Rectal smooth muscle tissue (tissue), 1 donor: ENCODE data around the gene NLGN4Y.
"Not testable (repeated sequence)": the region's sequence is repeated elsewhere in the genome, so short reads cannot be mapped to it uniquely, and the experiment has no call there.

Experiments used
- H3K27ac ChIP-seq: one replicate; pipeline ENCODE4 v1.7.0; 2013; ENCODE audit warnings: low read depth, low read length, inconsistent platforms
- H3K27me3 ChIP-seq: one replicate; pipeline ENCODE4 v1.7.0; 2013; ENCODE audit warnings: low read length; ENCODE audit not compliant: control insufficient read depth, insufficient read depth
- H3K36me3 ChIP-seq: one replicate; pipeline ENCODE4 v1.7.0; 2013; ENCODE audit warnings: low read length; ENCODE audit not compliant: control insufficient read depth, insufficient read depth
- H3K4me1 ChIP-seq: one replicate; pipeline ENCODE4 v1.7.0; 2013; ENCODE audit warnings: low read length; ENCODE audit not compliant: control insufficient read depth, insufficient read depth
- H3K4me3 ChIP-seq: one replicate; pipeline ENCODE4 v1.7.0; 2013; ENCODE audit warnings: low read length
- H3K9ac ChIP-seq: one replicate; pipeline ENCODE4 v1.7.0; 2013; ENCODE audit warnings: low read length

Gene NLGN4Y

GRCh38 chrY:14818452-14818851 is 294.1 kb downstream of the NLGN4Y start:
- H3K9ac ChIP-seq: no peak overlapping the region
- no peaks in the 10 kb centered on the region for H3K4me1 ChIP-seq
- no peak overlapping the region for H3K4me3 ChIP-seq
- no peaks in the 10 kb centered on the region for H3K27me3 ChIP-seq
- H3K27ac ChIP-seq: no peak overlapping the region
- no peaks in the 10 kb centered on the region for H3K36me3 ChIP-seq

- H3K4me1 ChIP-seq: no peaks in the 10 kb centered on the region
- no peak overlapping the region for H3K4me3 ChIP-seq
- no peaks in the 10 kb centered on the region for H3K27me3 ChIP-seq
- no peaks in the 10 kb centered on the region for H3K36me3 ChIP-seq
- no peak overlapping the region for H3K9ac ChIP-seq
- no peak overlapping the region for H3K27ac ChIP-seq
These were observed 297.9 kb downstream of the NLGN4Y start for GRCh38 chrY:14822201-14822600.

DNA sequence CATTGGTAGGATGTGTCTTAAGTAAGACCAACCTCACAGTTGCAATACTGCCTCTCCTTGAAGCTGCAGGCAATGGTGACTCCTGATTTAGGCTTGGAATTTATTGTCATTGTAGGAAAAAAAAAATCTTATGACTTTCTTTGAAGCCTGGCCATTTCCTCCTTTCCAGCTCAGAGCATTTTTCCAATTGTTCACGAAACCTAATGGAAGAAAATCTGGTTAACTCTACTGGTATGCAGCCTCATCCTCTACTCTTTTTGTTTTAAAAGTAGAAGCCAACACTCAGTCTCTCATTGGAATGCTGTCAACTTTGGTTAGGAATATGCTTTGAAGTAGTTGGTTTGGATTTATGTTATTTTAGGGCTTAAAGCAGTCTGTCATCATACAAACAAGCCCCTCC is 298.6 kb downstream of the NLGN4Y start:
- Histone ChIP-seq H3K4me1 (no peaks in the 10 kb centered on the region), H3K9ac (no peak overlapping the region), H3K36me3 (no peaks in the 10 kb centered on the region), H3K27ac (no peak overlapping the region), H3K27me3 (no peaks in the 10 kb centered on the region), H3K4me3 (no peak overlapping the region)

DNA sequence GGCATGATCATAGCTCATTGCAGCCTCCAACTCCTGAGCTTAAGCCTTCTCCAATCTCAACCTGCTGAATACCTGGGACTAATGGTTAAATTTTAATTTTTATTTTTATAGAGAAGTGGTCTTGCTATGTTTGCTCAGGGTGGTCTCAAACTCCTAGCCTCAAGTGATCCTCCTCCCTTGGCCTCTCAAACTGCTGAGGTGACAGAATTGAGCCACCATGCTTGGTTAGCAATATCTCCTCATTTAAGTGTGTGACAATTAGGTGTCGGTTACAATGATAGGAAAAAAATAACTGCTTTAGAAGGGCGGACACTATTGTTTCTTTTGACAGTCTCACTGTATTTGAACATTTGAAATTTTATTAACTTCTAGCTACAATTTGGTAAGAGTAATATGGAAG is 300.3 kb downstream of the NLGN4Y start:
- Histone ChIP-seq H3K36me3 (no peaks in the 10 kb centered on the region), H3K27me3 (no peaks in the 10 kb centered on the region), H3K27ac (no peak overlapping the region), H3K4me1 (no peaks in the 10 kb centered on the region), H3K4me3 (no peak overlapping the region), H3K9ac (no peak overlapping the region)

DNA sequence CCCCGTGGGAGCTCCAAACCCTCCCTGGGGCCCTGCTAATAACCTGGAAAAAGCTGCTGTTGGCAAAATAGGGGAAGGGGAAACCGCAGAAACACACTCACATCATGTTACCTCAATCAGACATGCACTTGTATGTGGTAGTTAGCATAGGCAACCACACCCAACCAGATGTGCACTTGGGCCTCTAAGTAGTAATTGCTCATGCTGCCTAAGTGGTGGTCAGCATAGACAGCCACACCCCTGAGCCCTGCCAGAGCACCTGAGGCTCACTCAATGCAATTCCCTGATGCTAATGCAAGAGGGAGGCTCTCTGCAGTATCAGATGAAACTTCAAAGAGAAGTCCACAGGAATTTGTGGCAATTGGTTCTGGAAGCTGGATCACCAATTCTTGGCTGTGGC is 301.4 kb downstream of the NLGN4Y start:
- Histone ChIP-seq H3K4me1 (no peaks in the 10 kb centered on the region), H3K36me3 (no peaks in the 10 kb centered on the region), H3K27me3 (no peaks in the 10 kb centered on the region), H3K4me3 (no peak overlapping the region), H3K9ac (no peak overlapping the region), H3K27ac (no peak overlapping the region)

DNA sequence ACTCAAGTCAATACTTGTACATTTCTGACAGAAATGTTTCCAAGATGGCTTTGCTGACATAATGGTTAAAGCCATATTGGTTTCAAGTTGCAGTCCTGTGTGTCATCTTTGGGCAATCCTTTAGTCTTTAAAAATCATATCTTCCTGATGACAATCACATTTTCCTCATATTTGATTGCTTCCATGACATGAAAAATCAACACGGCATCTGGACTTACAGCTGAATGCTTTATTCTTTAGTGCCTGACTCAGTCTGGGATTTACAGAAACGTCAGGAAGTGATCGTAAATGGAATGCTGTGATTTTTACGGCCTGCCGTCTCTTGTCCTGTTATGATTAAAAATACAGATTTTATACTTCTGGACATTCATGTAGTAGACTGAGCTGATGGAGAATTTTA is 304.2 kb downstream of the NLGN4Y start:
- Histone ChIP-seq H3K4me1 (no peaks in the 10 kb centered on the region), H3K27me3 (no peaks in the 10 kb centered on the region), H3K27ac (no peak overlapping the region), H3K4me3 (no peak overlapping the region), H3K36me3 (no peaks in the 10 kb centered on the region), H3K9ac (no peak overlapping the region)

DNA sequence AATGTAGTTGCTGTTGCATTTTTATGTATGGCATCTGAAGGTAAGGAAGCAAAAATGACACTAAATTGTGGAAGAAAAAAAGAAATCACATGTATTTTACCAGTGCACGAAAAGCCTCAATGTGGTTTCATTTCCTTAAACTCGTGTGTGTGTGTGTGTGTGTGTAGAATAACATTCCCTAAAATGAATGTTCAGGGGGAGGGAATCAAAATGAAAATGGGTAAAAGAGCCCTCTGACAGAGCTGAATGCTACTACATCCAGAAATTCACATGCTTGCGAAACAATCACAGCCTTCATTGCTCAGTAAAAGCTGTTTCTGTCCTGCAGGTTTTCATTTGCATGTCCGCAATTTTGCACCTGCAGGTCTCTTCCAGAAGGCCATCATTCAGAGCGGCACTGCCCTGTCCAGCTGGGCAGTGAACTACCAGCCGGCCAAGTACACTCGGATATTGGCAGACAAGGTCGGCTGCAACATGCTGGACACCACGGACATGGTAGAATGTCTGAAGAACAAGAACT is 305.1 kb downstream of the NLGN4Y start:
- Histone ChIP-seq H3K4me1 (no peaks in the 10 kb centered on the region), H3K36me3 (no peaks in the 10 kb centered on the region), H3K4me3 (no peak overlapping the region), H3K9ac (no peak overlapping the region), H3K27ac (no peak overlapping the region), H3K27me3 (no peaks in the 10 kb centered on the region)

- no peak overlapping the region for H3K27ac ChIP-seq
- no peak overlapping the region for H3K4me3 ChIP-seq
- no peaks in the 10 kb centered on the region for H3K36me3 ChIP-seq
- H3K9ac ChIP-seq: no peak overlapping the region
- H3K4me1 ChIP-seq: no peaks in the 10 kb centered on the region
- no peaks in the 10 kb centered on the region for H3K27me3 ChIP-seq
These were observed 310.1 kb downstream of the NLGN4Y start for GRCh38 chrY:14834103-14835060.

DNA sequence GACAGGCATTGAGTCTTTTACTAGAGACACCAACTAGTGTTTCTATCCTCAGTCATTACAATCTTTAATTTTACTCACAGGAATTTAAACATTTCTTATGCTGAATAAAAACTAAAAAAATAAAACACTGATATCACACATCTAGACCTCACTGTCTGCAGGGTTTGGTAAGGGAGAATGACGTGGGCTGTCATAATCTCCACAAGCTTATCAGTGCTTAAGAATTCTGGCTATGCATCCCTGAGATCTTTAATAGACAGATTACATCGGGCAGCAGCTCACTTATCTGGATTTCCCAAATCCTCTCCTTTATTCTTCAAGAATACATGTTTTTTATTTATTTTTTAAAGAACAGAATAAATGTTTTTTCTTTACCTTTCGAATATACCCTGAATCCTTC is 313.1 kb downstream of the NLGN4Y start:
- no peaks in the 10 kb centered on the region for H3K4me1 ChIP-seq
- H3K27ac ChIP-seq: no peak overlapping the region
- no peak overlapping the region for H3K4me3 ChIP-seq
- H3K36me3 ChIP-seq: no peaks in the 10 kb centered on the region
- H3K9ac ChIP-seq: no peak overlapping the region
- no peaks in the 10 kb centered on the region for H3K27me3 ChIP-seq

DNA sequence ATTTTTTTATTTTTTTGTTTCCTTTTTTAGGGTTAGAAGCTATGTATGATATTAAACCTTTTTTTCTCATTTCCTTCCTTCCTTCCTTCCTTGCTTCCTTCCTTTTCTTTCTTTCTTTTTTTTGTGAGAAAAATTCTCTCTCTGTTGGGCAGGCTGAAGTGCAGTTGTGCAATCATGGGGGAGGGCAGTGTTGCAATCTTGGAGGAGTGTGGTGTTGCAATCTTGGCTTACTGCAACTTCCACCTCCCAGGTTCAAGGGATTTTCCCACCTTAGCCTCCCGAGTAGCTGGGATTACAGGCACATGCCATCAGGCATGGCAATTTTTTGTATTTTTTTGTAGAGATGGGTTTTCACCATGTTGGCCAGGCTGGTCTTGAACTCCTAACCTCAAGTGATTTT is 326.4 kb downstream of the NLGN4Y start:
- Histone ChIP-seq H3K27ac (no peak overlapping the region), H3K9ac (no peak overlapping the region), H3K27me3 (no peaks in the 10 kb centered on the region), H3K36me3 (no peaks in the 10 kb centered on the region), H3K4me3 (no peak overlapping the region), H3K4me1 (no peaks in the 10 kb centered on the region)

GRCh38 chrY:14860448-14860847 is 336.1 kb downstream of the NLGN4Y start:
- H3K27me3 ChIP-seq: no peaks in the 10 kb centered on the region
- H3K27ac ChIP-seq: no peak overlapping the region
- H3K36me3 ChIP-seq: no peaks in the 10 kb centered on the region
- H3K4me3 ChIP-seq: no peak overlapping the region
- no peak overlapping the region for H3K9ac ChIP-seq
- H3K4me1 ChIP-seq: no peaks in the 10 kb centered on the region

- not testable (repeated sequence) for H3K4me1 ChIP-seq, H3K27ac ChIP-seq, H3K9ac ChIP-seq, H3K4me3 ChIP-seq, H3K36me3 ChIP-seq, H3K27me3 ChIP-seq
These were observed 336.7 kb downstream of the NLGN4Y start for GRCh38 chrY:14861033-14861432.

GRCh38 chrY:14871971-14872370 is 347.6 kb downstream of the NLGN4Y start:
- Histone ChIP-seq H3K9ac (no peak overlapping the region), H3K4me1 (no peaks in the 10 kb centered on the region), H3K27ac (no peak overlapping the region), H3K36me3 (no peaks in the 10 kb centered on the region), H3K4me3 (no peak overlapping the region), H3K27me3 (no peaks in the 10 kb centered on the region)
